ENCODE results near the gene GOLGA8J.
"Not testable (repeated sequence)": the region's sequence is repeated elsewhere in the genome, so short reads cannot be mapped to it uniquely, and the experiment has no call there.

GOLGA8J gene

DNA sequence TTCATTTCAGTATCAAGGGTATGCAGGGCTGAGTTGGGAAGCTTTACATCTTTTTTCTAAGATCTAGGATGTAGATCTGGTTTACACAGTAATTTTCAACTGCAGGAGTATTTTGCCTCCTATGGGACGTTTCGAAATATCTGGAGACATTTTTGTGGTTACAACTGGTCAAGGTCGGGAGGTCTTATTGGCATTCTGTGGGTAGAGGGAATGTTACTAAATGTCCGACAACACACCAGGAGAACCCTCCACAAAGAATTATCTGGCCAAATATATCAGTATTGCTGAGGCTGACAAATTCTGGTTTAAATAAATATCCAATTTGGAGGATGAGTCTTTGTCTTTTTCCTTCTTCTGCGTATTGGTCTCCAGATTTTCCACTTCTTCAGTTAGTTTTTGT lies 1.9 kb upstream of the GOLGA8J start:
- DNase-seq: not testable (repeated sequence)

DNA sequence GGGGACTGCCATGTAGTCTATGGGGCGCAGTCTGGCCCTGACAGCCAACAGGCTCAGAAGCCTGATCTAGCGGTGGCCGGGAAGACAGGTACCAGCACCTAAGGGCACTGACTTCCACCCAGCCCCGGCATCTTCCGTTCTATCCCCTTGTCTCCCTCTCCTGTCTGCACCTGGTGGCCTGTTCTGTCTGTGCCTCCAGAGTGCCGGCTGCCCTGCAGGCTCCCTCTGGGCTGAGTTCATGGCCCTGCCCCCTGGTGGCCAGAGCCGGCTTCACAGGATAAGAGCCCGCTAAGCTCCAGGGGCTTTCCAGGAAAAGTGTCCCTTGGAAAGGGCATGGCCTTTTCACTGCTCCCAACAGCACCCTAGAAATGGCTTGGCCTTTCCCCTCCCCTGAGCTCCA lies 15.1 kb downstream of the GOLGA8J start:
- not testable (repeated sequence) for DNase-seq

DNA sequence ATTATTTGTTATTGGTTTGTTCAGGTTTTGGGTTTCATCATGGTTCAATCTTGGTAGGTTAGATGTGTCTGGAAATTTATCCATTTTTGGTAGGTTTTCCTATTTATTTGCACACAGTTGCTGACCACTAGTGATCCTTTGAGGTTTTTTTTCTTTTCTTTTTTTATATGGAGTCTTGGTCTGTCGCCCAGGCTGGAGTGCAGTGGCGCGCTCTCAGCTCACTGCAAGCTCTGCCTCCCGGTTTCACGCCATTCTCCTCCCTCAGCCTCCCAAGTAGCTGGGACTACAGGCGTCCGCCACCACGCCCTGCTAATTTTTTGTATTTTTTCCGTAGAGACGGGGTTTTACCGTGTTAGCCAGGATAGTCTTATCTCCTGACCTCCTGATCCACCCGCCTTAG lies 20.1 kb downstream of the GOLGA8J start:
- DNase-seq: not testable (repeated sequence)

DNA sequence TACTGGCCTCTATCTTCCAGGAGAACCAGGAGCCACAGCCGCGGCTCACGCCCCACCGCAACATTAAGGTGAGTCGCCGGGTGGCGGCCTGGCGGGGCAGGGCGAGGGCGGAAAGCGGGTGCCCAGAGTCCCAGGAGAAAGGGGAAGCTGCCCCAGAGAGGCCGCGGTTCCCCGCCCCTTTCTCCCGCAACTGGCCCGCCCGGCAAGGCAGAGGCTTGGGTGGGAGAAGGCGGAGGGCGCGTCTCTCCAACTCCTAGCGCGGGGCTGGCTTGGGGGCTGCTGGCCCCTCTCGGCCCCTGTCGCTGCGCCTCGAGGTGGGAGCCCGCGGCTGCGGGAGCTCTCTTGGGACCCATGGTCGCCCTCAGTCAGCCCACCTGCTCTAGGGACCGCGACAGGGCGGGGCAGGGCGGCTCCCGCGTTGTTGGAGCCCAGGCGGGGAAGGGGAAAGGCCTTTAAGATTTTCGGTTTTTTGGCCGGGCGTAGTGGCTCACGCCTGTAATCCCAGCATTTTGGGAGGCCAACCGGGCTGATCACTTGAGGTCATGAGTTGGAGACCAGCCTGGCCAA lies 21.3 kb downstream of the GOLGA8J start:
- DNase-seq: not testable (repeated sequence)

DNA sequence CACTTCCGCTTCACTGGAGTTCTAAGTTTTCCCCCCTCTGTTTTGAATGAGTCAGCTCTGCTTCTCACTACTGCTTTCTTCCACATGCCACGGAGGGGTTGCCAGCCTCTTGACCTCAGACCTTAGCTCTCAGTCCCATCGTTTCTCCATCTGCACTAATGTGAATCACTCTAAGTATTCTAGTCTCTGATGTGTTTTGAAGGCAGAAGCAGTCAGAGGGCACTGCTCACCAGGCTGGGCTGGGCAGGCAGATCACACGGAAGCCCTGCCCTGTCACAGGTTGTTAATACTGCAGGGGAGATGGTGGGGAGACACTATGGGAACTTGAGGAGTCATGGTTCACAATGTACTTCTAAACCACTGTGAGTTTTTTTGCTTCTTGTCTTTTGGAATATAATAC lies 27.8 kb downstream of the GOLGA8J start:
- DNase-seq: not testable (repeated sequence)

DNA sequence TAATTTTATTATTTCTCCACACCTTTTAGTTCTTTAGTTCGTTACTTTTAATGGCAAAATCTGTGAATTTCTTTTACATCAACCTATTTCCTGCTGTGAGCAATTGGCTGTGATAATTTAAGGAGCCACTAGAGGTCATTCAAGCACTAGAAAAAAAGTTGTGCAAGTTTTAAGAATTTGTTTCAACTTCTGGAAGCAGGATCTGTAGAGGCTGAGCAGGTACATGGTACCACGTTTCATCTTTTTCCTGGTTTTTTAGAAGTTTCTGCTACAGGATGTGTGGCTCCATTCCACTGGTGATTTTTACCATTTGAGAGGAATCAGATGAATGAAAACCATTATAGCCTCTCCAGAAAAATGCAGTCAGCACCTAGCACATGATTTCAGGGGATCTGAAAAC lies 47.3 kb downstream of the GOLGA8J start:
- not testable (repeated sequence) for DNase-seq

DNA sequence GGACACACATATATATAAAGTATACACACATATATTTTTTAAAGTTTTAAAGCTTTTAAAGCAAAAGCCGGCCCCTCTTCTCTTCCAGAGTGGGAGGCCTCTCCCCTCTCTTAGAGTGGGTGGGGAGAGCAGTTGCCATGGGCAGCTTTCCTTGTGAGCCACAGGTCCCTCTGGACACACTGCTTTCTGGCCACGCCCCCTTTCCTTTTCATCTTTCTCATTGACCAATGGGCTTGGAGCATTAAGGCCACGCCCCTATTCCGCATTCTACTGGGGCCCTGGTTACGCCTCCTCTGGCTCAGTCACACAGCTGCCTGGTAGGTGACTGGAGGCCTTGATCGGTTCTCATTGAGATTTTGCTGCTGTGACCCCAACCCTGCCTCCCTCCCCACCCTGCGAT lies 52.0 kb downstream of the GOLGA8J start, which contains the start of gene GOLGA8T:
Gene GOLGA8T (plus strand): TSS at position 301 of the 400 bp plus-strand sequence. CDS start 98 bp downstream, at position 399.
- not testable (repeated sequence) for DNase-seq
